ENCODE data around the gene FANCC.
"Not testable (repeated sequence)": the region's sequence is repeated elsewhere in the genome, so short reads cannot be mapped to it uniquely, and the experiment has no call there.

The FANCC gene

GRCh38 chr9:95307538-95307937, 10.0 kb downstream of the FANCC start:
- Histone ChIP-seq H3K36me3 (ENCODE audit: control insufficient read depth in 2 of 2, insufficient read depth in 2 of 2, low read length in 2 of 2) (no peaks in the 10 kb centered on the region), H3K9ac (ENCODE audit: low read depth in 1 of 2, low read length in 2 of 2) (no peak overlapping the region), H3K4me1 (ENCODE audit: control insufficient read depth in 2 of 2, insufficient read depth in 2 of 2, low read length in 2 of 2) (peaks cover 1 to 9% of the 10 kb centered on the region in 2 donors), H3K27me3 (ENCODE audit: control insufficient read depth in 2 of 2, insufficient read depth in 2 of 2, low read length in 2 of 2) (no peaks in the 10 kb centered on the region), H3K27ac (ENCODE audit: low read depth in 2 of 2, low read length in 2 of 2) (no peak overlapping the region), H3K4me3 (ENCODE audit: low read length in 2 of 2) (peak overlapping the region in 1 of 2 donors; percentile 30), H3K9me3 (ENCODE audit: control insufficient read depth in 2 of 2, low read length in 2 of 2) (no peaks in the 10 kb centered on the region)

GRCh38 chr9:95306819-95307218, 10.7 kb downstream of the FANCC start:
- H3K9me3 ChIP-seq (ENCODE audit: control insufficient read depth in 2 of 2, low read length in 2 of 2) = no peaks in the 10 kb centered on the region
- H3K4me1 ChIP-seq (ENCODE audit: control insufficient read depth in 2 of 2, insufficient read depth in 2 of 2, low read length in 2 of 2) = peaks cover 0 to 9% of the 10 kb centered on the region in 2 donors
- H3K4me3 ChIP-seq (ENCODE audit: low read length in 2 of 2) = no peak overlapping the region
- H3K27me3 ChIP-seq (ENCODE audit: control insufficient read depth in 2 of 2, insufficient read depth in 2 of 2, low read length in 2 of 2) = no peaks in the 10 kb centered on the region
- H3K36me3 ChIP-seq (ENCODE audit: control insufficient read depth in 2 of 2, insufficient read depth in 2 of 2, low read length in 2 of 2) = no peaks in the 10 kb centered on the region
- no peak overlapping the region for H3K9ac ChIP-seq (ENCODE audit: low read depth in 1 of 2, low read length in 2 of 2)
- no peak overlapping the region for H3K27ac ChIP-seq (ENCODE audit: low read depth in 2 of 2, low read length in 2 of 2)

- Histone ChIP-seq H3K9ac (ENCODE audit: low read depth in 1 of 2, low read length in 2 of 2) (no peak overlapping the region), H3K4me1 (ENCODE audit: control insufficient read depth in 2 of 2, insufficient read depth in 2 of 2, low read length in 2 of 2) (peaks cover 0 to 9% of the 10 kb centered on the region in 2 donors), H3K4me3 (ENCODE audit: low read length in 2 of 2) (no peak overlapping the region), H3K36me3 (ENCODE audit: control insufficient read depth in 2 of 2, insufficient read depth in 2 of 2, low read length in 2 of 2) (no peaks in the 10 kb centered on the region), H3K9me3 (ENCODE audit: control insufficient read depth in 2 of 2, low read length in 2 of 2) (no peaks in the 10 kb centered on the region), H3K27ac (ENCODE audit: low read depth in 2 of 2, low read length in 2 of 2) (no peak overlapping the region), H3K27me3 (ENCODE audit: control insufficient read depth in 2 of 2, insufficient read depth in 2 of 2, low read length in 2 of 2) (no peaks in the 10 kb centered on the region)
Measured at GRCh38 chr9:95305770-95306492, 11.6 kb downstream of the FANCC start.

GRCh38 chr9:95302479-95302878, 15.0 kb downstream of the FANCC start:
- Histone ChIP-seq H3K27me3 (ENCODE audit: control insufficient read depth in 2 of 2, insufficient read depth in 2 of 2, low read length in 2 of 2) (no peaks in the 10 kb centered on the region), H3K4me1 (ENCODE audit: control insufficient read depth in 2 of 2, insufficient read depth in 2 of 2, low read length in 2 of 2) (peaks cover 0 to 4% of the 10 kb centered on the region in 2 donors), H3K4me3 (ENCODE audit: low read length in 2 of 2) (no peak overlapping the region), H3K36me3 (ENCODE audit: control insufficient read depth in 2 of 2, insufficient read depth in 2 of 2, low read length in 2 of 2) (no peaks in the 10 kb centered on the region), H3K9ac (ENCODE audit: low read depth in 1 of 2, low read length in 2 of 2) (no peak overlapping the region), H3K9me3 (ENCODE audit: control insufficient read depth in 2 of 2, low read length in 2 of 2) (no peaks in the 10 kb centered on the region), H3K27ac (ENCODE audit: low read depth in 2 of 2, low read length in 2 of 2) (no peak overlapping the region)

GRCh38 chr9:95297760-95298159, 19.7 kb downstream of the FANCC start:
- H3K9ac ChIP-seq (ENCODE audit: low read depth in 1 of 2, low read length in 2 of 2) = no peak overlapping the region
- no peaks in the 10 kb centered on the region for H3K36me3 ChIP-seq (ENCODE audit: control insufficient read depth in 2 of 2, insufficient read depth in 2 of 2, low read length in 2 of 2)
- no peak overlapping the region for H3K27ac ChIP-seq (ENCODE audit: low read depth in 2 of 2, low read length in 2 of 2)
- H3K4me1 ChIP-seq (ENCODE audit: control insufficient read depth in 2 of 2, insufficient read depth in 2 of 2, low read length in 2 of 2) = no peaks in the 10 kb centered on the region
- no peaks in the 10 kb centered on the region for H3K27me3 ChIP-seq (ENCODE audit: control insufficient read depth in 2 of 2, insufficient read depth in 2 of 2, low read length in 2 of 2)
- H3K4me3 ChIP-seq (ENCODE audit: low read length in 2 of 2) = no peak overlapping the region
- H3K9me3 ChIP-seq (ENCODE audit: control insufficient read depth in 2 of 2, low read length in 2 of 2) = no peaks in the 10 kb centered on the region

GRCh38 chr9:95297316-95297715, 20.2 kb downstream of the FANCC start:
- H3K4me1 ChIP-seq (ENCODE audit: control insufficient read depth in 2 of 2, insufficient read depth in 2 of 2, low read length in 2 of 2) = no peaks in the 10 kb centered on the region
- no peaks in the 10 kb centered on the region for H3K36me3 ChIP-seq (ENCODE audit: control insufficient read depth in 2 of 2, insufficient read depth in 2 of 2, low read length in 2 of 2)
- H3K27ac ChIP-seq (ENCODE audit: low read depth in 2 of 2, low read length in 2 of 2) = no peak overlapping the region
- no peaks in the 10 kb centered on the region for H3K27me3 ChIP-seq (ENCODE audit: control insufficient read depth in 2 of 2, insufficient read depth in 2 of 2, low read length in 2 of 2)
- H3K4me3 ChIP-seq (ENCODE audit: low read length in 2 of 2) = no peak overlapping the region
- H3K9me3 ChIP-seq (ENCODE audit: control insufficient read depth in 2 of 2, low read length in 2 of 2) = no peaks in the 10 kb centered on the region
- H3K9ac ChIP-seq (ENCODE audit: low read depth in 1 of 2, low read length in 2 of 2) = no peak overlapping the region

- no peak overlapping the region for H3K4me3 ChIP-seq (ENCODE audit: low read length in 2 of 2)
- no peak overlapping the region for H3K9ac ChIP-seq (ENCODE audit: low read depth in 1 of 2, low read length in 2 of 2)
- no peaks in the 10 kb centered on the region for H3K4me1 ChIP-seq (ENCODE audit: control insufficient read depth in 2 of 2, insufficient read depth in 2 of 2, low read length in 2 of 2)
- H3K27ac ChIP-seq (ENCODE audit: low read depth in 2 of 2, low read length in 2 of 2) = no peak overlapping the region
- no peaks in the 10 kb centered on the region for H3K27me3 ChIP-seq (ENCODE audit: control insufficient read depth in 2 of 2, insufficient read depth in 2 of 2, low read length in 2 of 2)
- no peaks in the 10 kb centered on the region for H3K36me3 ChIP-seq (ENCODE audit: control insufficient read depth in 2 of 2, insufficient read depth in 2 of 2, low read length in 2 of 2)
- no peaks in the 10 kb centered on the region for H3K9me3 ChIP-seq (ENCODE audit: control insufficient read depth in 2 of 2, low read length in 2 of 2)
Measured at GRCh38 chr9:95296761-95297160, 20.7 kb downstream of the FANCC start.

GRCh38 chr9:95293296-95293695, 24.2 kb downstream of the FANCC start:
- H3K27ac ChIP-seq (ENCODE audit: low read depth in 2 of 2, low read length in 2 of 2); H3K36me3 ChIP-seq (ENCODE audit: control insufficient read depth in 2 of 2, insufficient read depth in 2 of 2, low read length in 2 of 2); H3K27me3 ChIP-seq (ENCODE audit: control insufficient read depth in 2 of 2, insufficient read depth in 2 of 2, low read length in 2 of 2); H3K4me3 ChIP-seq (ENCODE audit: low read length in 2 of 2); H3K9me3 ChIP-seq (ENCODE audit: control insufficient read depth in 2 of 2, low read length in 2 of 2); H3K9ac ChIP-seq (ENCODE audit: low read depth in 1 of 2, low read length in 2 of 2); H3K4me1 ChIP-seq (ENCODE audit: control insufficient read depth in 2 of 2, insufficient read depth in 2 of 2, low read length in 2 of 2): not testable (repeated sequence)

GRCh38 chr9:95292226-95292625, 25.3 kb downstream of the FANCC start:
- Histone ChIP-seq H3K4me1 (ENCODE audit: control insufficient read depth in 2 of 2, insufficient read depth in 2 of 2, low read length in 2 of 2) (no peaks in the 10 kb centered on the region), H3K36me3 (ENCODE audit: control insufficient read depth in 2 of 2, insufficient read depth in 2 of 2, low read length in 2 of 2) (no peaks in the 10 kb centered on the region), H3K4me3 (ENCODE audit: low read length in 2 of 2) (no peak overlapping the region), H3K27me3 (ENCODE audit: control insufficient read depth in 2 of 2, insufficient read depth in 2 of 2, low read length in 2 of 2) (no peaks in the 10 kb centered on the region), H3K9ac (ENCODE audit: low read depth in 1 of 2, low read length in 2 of 2) (no peak overlapping the region), H3K27ac (ENCODE audit: low read depth in 2 of 2, low read length in 2 of 2) (no peak overlapping the region), H3K9me3 (ENCODE audit: control insufficient read depth in 2 of 2, low read length in 2 of 2) (no peaks in the 10 kb centered on the region)

GRCh38 chr9:95286151-95286550, 31.4 kb downstream of the FANCC start:
- H3K9me3 ChIP-seq (ENCODE audit: control insufficient read depth in 2 of 2, low read length in 2 of 2) = no peaks in the 10 kb centered on the region
- no peak overlapping the region for H3K27ac ChIP-seq (ENCODE audit: low read depth in 2 of 2, low read length in 2 of 2)
- no peak overlapping the region for H3K9ac ChIP-seq (ENCODE audit: low read depth in 1 of 2, low read length in 2 of 2)
- no peaks in the 10 kb centered on the region for H3K27me3 ChIP-seq (ENCODE audit: control insufficient read depth in 2 of 2, insufficient read depth in 2 of 2, low read length in 2 of 2)
- H3K36me3 ChIP-seq (ENCODE audit: control insufficient read depth in 2 of 2, insufficient read depth in 2 of 2, low read length in 2 of 2) = no peaks in the 10 kb centered on the region
- H3K4me3 ChIP-seq (ENCODE audit: low read length in 2 of 2) = no peak overlapping the region
- peaks cover 0 to 4% of the 10 kb centered on the region in 2 donors for H3K4me1 ChIP-seq (ENCODE audit: control insufficient read depth in 2 of 2, insufficient read depth in 2 of 2, low read length in 2 of 2)

Measured in mucosa of rectum (tissue), 2 donors.